Body of pancreas (tissue), 4 donors: ENCODE data around the gene RPLP2. TPM values are rescaled to one million over a fixed set of nuclear protein-coding genes. Genes with fewer than 3 reads are reported as not detected.

Experiments
- ATAC-seq: fragments of 150-250 bp; one replicate; pipeline ENCODE4 v1.9.1; 2016
- DNase-seq, 4 donors: peaks; one replicate each; pipeline ENCODE4 v3.0.0-alpha.2; 2019
- H3K27ac ChIP-seq, 4 donors: fragments of 200-600 bp; sonication (generic); 1 replicate in 3 of 4; 2 replicates in 1 of 4; pipeline versions ENCODE4 v1.5.1 to v1.6.1; 2016 to 2019; ENCODE audit warnings: mild to moderate bottlenecking in 1 of 4, mixed read lengths in 1 of 4, moderate library complexity in 1 of 4
- H3K27me3 ChIP-seq, 2 donors: fragments of 200-600 bp; sonication (generic); one replicate each; pipeline ENCODE4 v1.6.0; 2016; ENCODE audit warnings: mild to moderate bottlenecking in 1 of 2
- H3K36me3 ChIP-seq, 2 donors: fragments of 200-600 bp; sonication (generic); replicated peaks in 1 of 2; 2 replicates each; pipeline ENCODE4 v1.5.1; 2016; ENCODE audit warnings: low read depth in 2 of 2; ENCODE audit not compliant: insufficient read depth in 1 of 2
- H3K4me1 ChIP-seq: fragments of 200-600 bp; sonication (generic); one replicate; pipeline ENCODE4 v1.6.0; 2016
- H3K4me3 ChIP-seq, 2 donors: fragments of 200-600 bp; sonication (generic); 1 replicate in 1 of 2; 2 replicates in 1 of 2; pipeline ENCODE4 v1.5.1; 2016 to 2019
- H3K9me3 ChIP-seq, 3 donors: fragments of 200-600 bp; sonication (generic); 1 replicate in 2 of 3; 2 replicates in 1 of 3; pipeline ENCODE4 v1.5.1; 2016
- CTCF ChIP-seq, 7 experiments: fragments of 450-650 bp in 4 of 7; fragments of 200-600 bp in 3 of 7; sonication (generic) in 3 of 7; IDR thresholded peaks; one replicate each; pipeline ENCODE4 v1.5.1; 2016 to 2019; ENCODE audit warnings: antibody characterized with exemption in 7 of 7
- POLR2A ChIP-seq, 3 donors: fragments of 450-650 bp; IDR thresholded peaks; one replicate each; pipeline ENCODE4 v1.6.1; 2016; ENCODE audit warnings: antibody characterized with exemption in 3 of 3, mild to moderate bottlenecking in 2 of 3
- WGBS, 2 donors: methylation state at CpG; one replicate each; pipeline ENCODE4 v1.1.5; 2017; 5-methylcytosine and 5-hydroxymethylcytosine counted together
- intact Hi-C: fragments of 100-400 bp; cut with DNase I; formaldehyde crosslinking; loops from one replicate; pipeline ENCODE4 v1.15.1; 2023
- total RNA-seq, 2 donors: library from RNA; depleted of rRNA; stranded (reverse); fragments of >200 nt; gene quantifications; one replicate each; pipeline ENCODE4 v1.1.0, GENCODE V29; 2016

The RPLP2 gene
- total RNA-seq, 2 donors from 2014 or later = 395 to 402 TPM

GRCh38 chr11:829176-829846, 19.5 kb downstream of the RPLP2 start:
- H3K4me1 ChIP-seq = peaks cover 89% of the 10 kb centered on the region
- DNase-seq (no peak), ATAC-seq (no peak)
- no peaks in the 10 kb centered on the region for H3K36me3 ChIP-seq
- H3K27ac ChIP-seq = peak overlapping the region; percentile 52 to 100 (median 92)
- intact Hi-C loops = no loop called here
- H3K27me3 ChIP-seq = no peaks in the 10 kb centered on the region
- no peaks in the 10 kb centered on the region for H3K9me3 ChIP-seq
- H3K4me3 ChIP-seq = no peak overlapping the region
- 29 to 54% methylated on average over 34 to 40 of the region's 40 CpGs for WGBS, 2 donors
- TF ChIP-seq CTCF (IDR thresholded peaks at IDR 0.05) (no peak), POLR2A (IDR thresholded peaks at IDR 0.05) (no peak)

- H3K27ac ChIP-seq = peak overlapping the region; percentile 52 to 100 (median 92)
- no peaks in the 10 kb centered on the region for H3K36me3 ChIP-seq
- H3K4me1 ChIP-seq = peaks cover 89% of the 10 kb centered on the region
- 69 to 93% methylated on average over 3 to 29 of the region's 39 CpGs for WGBS, 2 donors
- no peaks in the 10 kb centered on the region for H3K9me3 ChIP-seq
- TF ChIP-seq CTCF (IDR thresholded peaks at IDR 0.05) (no peak), POLR2A (IDR thresholded peaks at IDR 0.05) (no peak)
- H3K27me3 ChIP-seq = no peaks in the 10 kb centered on the region
- no peak overlapping the region for H3K4me3 ChIP-seq
- intact Hi-C loops = no loop called here
- DNase-seq = no peak
- ATAC-seq = no peak
These were observed 20.1 kb downstream of the RPLP2 start for GRCh38 chr11:829847-830294.

GRCh38 chr11:830295-831117, 20.7 kb downstream of the RPLP2 start:
- 55 to 86% methylated on average over 21 to 65 of the region's 78 CpGs for WGBS, 2 donors
- no peak for TF ChIP-seq POLR2A (IDR thresholded peaks at IDR 0.05)
- no peak for TF ChIP-seq CTCF (IDR thresholded peaks at IDR 0.05)
- H3K9me3 ChIP-seq = no peaks in the 10 kb centered on the region
- ATAC-seq (no peak), DNase-seq (peak in 1 of 4 donors; percentile 31)
- no peak overlapping the region for H3K4me3 ChIP-seq
- H3K27me3 ChIP-seq = no peaks in the 10 kb centered on the region
- H3K36me3 ChIP-seq = no peaks in the 10 kb centered on the region
- intact Hi-C loops = no loop called here
- H3K4me1 ChIP-seq = peaks cover 88% of the 10 kb centered on the region
- H3K27ac ChIP-seq = no peak overlapping the region

GRCh38 chr11:831118-831864, 21.5 kb downstream of the RPLP2 start:
- intact Hi-C loops = no loop called here
- DNase-seq (peak in 1 of 4 donors; percentile 27), ATAC-seq (no peak)
- no peak overlapping the region for H3K4me3 ChIP-seq
- H3K27ac ChIP-seq = peak overlapping the region in 1 of 4 donors; percentile 99
- no peak for TF ChIP-seq CTCF (IDR thresholded peaks at IDR 0.05)
- TF ChIP-seq POLR2A (IDR thresholded peaks at IDR 0.05) = no peak
- no peaks in the 10 kb centered on the region for H3K9me3 ChIP-seq
- peaks cover 0 to 2% of the 10 kb centered on the region in 2 donors for H3K36me3 ChIP-seq
- 83 to 97% methylated on average over 17 to 31 of the region's 31 CpGs for WGBS, 2 donors
- H3K4me1 ChIP-seq = peaks cover 87% of the 10 kb centered on the region
- H3K27me3 ChIP-seq = no peaks in the 10 kb centered on the region
